GM18502 (cell line): Measurements from ENCODE around the gene SH3BP5.
"Not testable (repeated sequence)": the region's sequence is repeated elsewhere in the genome, so short reads cannot be mapped to it uniquely, and the experiment has no call there.

Experiments used
- ATAC-seq: cut with Tn5 transposase; IDR thresholded peaks from one replicate; pipeline ENCODE4 v1.9.1; 2021; ENCODE audit warnings: mild to moderate bottlenecking; ENCODE audit not compliant: unreplicated experiment, poor library complexity

Gene SH3BP5

DNA sequence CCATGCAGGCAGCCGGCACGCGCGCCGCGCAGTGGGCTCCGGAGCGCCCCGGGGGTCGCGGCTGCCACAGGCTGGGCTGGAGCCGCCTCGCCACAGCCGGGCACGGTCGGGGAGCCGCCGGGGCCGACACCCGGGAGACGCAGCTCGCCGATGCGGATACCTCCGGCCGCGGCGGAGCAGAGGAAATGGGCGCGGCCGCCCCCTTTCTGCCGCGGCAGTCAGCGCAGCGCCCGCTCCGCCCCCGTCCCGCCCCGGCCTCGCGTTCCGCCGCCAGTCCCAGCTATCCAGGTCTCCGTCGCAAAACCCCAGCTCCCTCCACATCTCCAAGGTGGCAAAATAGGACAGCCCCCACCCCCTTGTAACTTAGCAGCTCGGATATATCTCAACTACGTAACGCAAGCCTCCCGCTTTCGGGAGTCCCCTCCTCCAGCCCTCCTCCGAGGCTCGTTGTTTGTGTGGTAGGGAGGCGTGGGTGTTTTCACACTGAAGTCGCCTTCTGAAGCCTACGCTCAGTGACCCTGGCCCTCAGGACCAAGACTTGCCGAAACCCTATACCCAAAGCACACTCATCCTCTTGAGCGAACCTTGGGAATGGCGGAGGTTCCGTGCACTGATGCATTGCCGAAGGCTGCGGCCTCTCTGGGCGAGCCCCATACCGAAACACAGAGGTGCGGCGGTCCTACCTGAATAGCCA is at the start of gene SH3BP5:
Gene SH3BP5, minus strand, starts transcription at position 182 of the 694 bp plus-strand sequence. Its CDS starts 178 bp downstream, at position 4.
- ATAC-seq, result peak; percentile 79

DNA sequence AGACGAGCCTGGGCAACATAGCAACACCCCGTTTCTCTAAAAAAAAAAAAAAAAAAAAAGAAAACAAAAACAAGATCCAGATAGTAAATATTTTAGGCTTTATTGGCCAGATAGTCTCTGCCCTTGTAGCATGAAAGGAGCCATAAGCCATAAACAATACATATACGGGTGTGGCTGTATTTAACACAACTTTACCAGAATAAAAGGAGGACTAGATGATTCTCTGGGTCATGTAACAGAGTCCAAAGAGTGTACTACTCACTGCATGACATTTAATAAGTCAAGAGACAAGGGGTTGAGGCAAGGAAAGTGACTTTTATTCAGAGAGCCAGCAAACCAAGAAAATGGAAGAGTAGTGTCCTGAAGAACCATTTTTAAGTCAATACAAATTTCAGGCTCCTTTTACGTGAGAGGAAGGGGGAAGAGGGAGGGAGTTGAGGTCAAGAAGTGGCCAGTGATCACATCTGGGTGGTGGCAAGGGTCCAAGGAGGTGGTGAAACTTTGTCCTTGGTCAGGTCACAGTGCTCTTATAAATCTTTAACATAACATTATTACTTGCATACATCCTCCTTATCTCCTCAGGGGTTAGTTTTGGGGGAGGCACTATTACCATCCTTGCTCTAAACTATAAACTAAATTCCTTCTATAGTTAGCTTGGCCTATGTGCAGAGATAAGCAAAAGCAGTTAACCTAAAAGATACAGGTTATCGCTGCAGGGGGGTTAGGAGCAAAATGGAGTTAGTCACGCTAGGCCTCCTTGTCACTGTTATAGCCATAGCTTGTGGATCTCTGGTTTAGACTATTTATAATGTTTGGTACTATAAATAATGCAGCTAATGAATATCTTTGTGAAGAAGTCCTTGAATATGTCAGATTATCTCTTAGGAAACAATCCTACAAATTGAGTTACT is 48.8 kb upstream of the SH3BP5 start:
- no peak for ATAC-seq

- peak; percentile 93 for ATAC-seq
Observed at GRCh38 chr3:15377961-15378791, 45.8 kb upstream of the SH3BP5 start.

- ATAC-seq, result no peak
Observed at GRCh38 chr3:15375461-15376000, 43.1 kb upstream of the SH3BP5 start.

DNA sequence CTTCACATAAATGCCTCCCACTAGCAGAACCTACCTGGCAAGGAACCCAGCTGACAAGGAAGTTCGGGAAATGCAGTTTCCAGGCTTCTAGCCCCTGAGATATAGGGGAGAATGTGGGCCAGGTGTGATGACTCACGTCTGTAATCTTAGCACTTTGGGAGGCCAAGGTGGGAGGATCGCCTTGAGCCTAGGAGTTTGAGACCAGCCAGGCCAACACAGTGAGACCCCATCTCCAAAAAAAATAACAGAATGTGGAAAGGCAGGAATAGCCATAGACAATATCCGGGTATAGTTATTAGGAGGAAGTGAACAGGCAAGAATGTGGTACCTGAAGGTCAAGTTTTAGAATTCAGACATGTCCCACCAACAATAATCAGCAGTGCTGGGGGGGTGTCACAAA is 40.5 kb upstream of the SH3BP5 start:
- no peak for ATAC-seq

GRCh38 chr3:15368561-15369135 is 36.3 kb upstream of the SH3BP5 start:
- no peak for ATAC-seq

GRCh38 chr3:15367059-15367458 is 34.7 kb upstream of the SH3BP5 start:
- no peak for ATAC-seq

DNA sequence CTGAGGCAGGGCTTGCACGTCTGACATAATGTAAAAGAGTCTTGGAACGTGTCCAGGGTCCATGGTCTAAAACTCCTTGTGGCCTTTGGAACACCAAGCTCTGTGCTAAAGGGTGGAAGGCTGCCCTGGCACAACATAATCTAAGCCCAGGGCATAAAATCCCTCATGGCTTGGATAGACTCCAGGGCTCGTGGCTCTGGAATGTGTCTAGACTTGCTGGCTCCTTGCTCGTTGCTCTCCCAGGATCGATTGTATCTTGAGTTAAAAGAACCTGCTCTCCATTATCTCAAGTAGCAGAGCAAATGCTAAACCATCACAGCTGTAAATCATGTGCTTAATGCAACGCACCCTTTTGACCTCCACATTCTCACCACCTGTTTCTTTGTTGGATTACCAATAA is 31.7 kb upstream of the SH3BP5 start:
- not testable (repeated sequence) for ATAC-seq

GRCh38 chr3:15361494-15362214 is 29.3 kb upstream of the SH3BP5 start:
- peak; percentile 81 for ATAC-seq

GRCh38 chr3:15360788-15361493 is 28.6 kb upstream of the SH3BP5 start:
- no peak for ATAC-seq

GRCh38 chr3:15359677-15360397 is 27.5 kb upstream of the SH3BP5 start:
- ATAC-seq, result no peak

DNA sequence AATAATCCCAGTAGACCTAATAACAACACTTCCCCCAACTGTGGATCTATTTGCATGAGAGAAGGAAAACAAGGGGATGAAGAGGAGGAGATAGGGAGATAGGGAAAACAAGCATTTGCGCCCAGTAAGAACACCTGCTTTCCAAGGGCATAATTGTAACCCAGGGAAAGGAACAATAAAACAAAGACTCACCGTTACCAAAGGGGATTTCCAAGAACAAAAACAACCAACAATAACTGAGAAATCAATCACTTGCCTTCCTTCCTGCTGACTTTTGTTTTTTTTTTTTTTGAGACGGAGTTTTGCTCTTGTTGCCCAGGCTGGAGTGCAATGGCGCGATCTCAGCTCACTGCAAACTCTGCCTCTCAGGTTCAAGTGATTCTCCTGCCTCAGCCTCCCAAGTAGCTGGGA is 24.3 kb upstream of the SH3BP5 start:
- not testable (repeated sequence) for ATAC-seq

- no peak for ATAC-seq
Observed at GRCh38 chr3:15356176-15356575, 23.8 kb upstream of the SH3BP5 start.

DNA sequence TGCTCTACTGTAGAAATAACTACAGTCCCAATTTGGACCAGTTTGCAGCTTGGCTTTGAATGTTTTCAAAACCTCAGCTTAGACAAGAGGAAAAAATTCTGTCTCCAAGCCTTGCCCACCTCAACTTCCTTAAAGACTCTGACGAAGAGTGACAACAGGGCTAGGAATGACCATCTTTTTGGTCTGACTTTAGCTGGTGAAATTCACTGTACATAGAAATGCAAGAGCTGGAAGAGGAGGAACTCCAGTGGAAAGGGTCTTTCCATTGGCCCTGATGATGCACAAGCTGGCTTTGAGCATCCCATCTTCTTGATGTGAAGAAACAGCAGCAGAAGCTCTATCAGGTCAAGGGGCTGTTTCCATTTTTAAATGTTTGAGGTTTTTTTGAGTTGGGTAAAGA is 22.7 kb upstream of the SH3BP5 start:
- ATAC-seq, result no peak

- no peak for ATAC-seq
Observed at GRCh38 chr3:15354485-15354884, 22.1 kb upstream of the SH3BP5 start.

GRCh38 chr3:15350141-15350540 is 17.8 kb upstream of the SH3BP5 start:
- no peak for ATAC-seq

DNA sequence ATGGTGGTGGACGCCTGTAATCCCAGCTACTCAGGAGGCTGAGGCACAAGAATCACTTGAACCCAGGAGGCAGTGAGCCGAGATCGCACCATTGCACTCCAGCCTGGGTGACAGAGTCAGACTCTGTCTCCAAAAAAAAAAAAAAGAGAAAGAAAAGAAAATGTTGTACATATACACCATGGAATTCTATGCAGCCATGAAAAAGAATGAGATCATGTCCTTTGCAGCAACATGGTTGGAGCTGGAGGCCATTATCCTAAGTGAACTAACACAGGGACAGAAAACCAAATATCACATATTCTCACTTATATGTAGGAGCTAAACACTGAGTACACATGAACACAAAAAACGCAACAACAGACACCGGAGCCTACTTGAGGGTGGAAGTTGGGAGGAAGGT is 17.1 kb upstream of the SH3BP5 start:
- ATAC-seq, result not testable (repeated sequence)

GRCh38 chr3:15348246-15348645 is 15.9 kb upstream of the SH3BP5 start:
- no peak for ATAC-seq
